Nephron progenitor cell (in vitro differentiated cells): ENCODE measurements around the gene KLHL29.
"Not testable (repeated sequence)": the region's sequence is repeated elsewhere in the genome, so short reads cannot be mapped to it uniquely, and the experiment has no call there.

ENCODE experiments used
- DNase-seq: peaks from one replicate; pipeline ENCODE4 v3.0.0; 2021
- H3K27ac Mint-ChIP-seq: 2 replicates; pipeline ENCODE4 v1.8.0; 2021; ENCODE audit warnings: mild to moderate bottlenecking, moderate library complexity, mixed read lengths
- H3K27me3 Mint-ChIP-seq: 2 replicates; pipeline ENCODE4 v1.8.0; 2021; ENCODE audit warnings: mild to moderate bottlenecking, low read depth, mixed read lengths; ENCODE audit not compliant: poor library complexity
- H3K36me3 Mint-ChIP-seq: 2 replicates; pipeline ENCODE4 v1.8.0; 2021; ENCODE audit warnings: low read depth, mixed read lengths
- H3K4me1 Mint-ChIP-seq: 2 replicates; pipeline ENCODE4 v1.8.0; 2021; ENCODE audit warnings: mixed read lengths
- H3K4me3 Mint-ChIP-seq: 2 replicates; pipeline ENCODE4 v1.8.0; 2021; ENCODE audit warnings: mild to moderate bottlenecking, moderate library complexity, mixed read lengths
- H3K9me3 Mint-ChIP-seq: 2 replicates; pipeline ENCODE4 v1.8.0; 2021; ENCODE audit warnings: mild to moderate bottlenecking, moderate library complexity, mixed read lengths
- TF ChIP-seq, protein P1 (sequence below): fragments of 200-600 bp; sonication (generic); IDR thresholded peaks from 2 replicates; pipeline ENCODE4 v1.5.0; 2021; ENCODE audit warnings: antibody characterized with exemption

The KLHL29 gene

GRCh38 chr2:23347471-23348092 is 37.4 kb upstream of the KLHL29 start:
- H3K27me3 Mint-ChIP-seq = peaks cover 24% of the 10 kb centered on the region
- TF ChIP-seq, protein P1, sequence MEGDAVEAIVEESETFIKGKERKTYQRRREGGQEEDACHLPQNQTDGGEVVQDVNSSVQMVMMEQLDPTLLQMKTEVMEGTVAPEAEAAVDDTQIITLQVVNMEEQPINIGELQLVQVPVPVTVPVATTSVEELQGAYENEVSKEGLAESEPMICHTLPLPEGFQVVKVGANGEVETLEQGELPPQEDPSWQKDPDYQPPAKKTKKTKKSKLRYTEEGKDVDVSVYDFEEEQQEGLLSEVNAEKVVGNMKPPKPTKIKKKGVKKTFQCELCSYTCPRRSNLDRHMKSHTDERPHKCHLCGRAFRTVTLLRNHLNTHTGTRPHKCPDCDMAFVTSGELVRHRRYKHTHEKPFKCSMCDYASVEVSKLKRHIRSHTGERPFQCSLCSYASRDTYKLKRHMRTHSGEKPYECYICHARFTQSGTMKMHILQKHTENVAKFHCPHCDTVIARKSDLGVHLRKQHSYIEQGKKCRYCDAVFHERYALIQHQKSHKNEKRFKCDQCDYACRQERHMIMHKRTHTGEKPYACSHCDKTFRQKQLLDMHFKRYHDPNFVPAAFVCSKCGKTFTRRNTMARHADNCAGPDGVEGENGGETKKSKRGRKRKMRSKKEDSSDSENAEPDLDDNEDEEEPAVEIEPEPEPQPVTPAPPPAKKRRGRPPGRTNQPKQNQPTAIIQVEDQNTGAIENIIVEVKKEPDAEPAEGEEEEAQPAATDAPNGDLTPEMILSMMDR = no peak
- no peak for DNase-seq
- no peaks in the 10 kb centered on the region for H3K36me3 Mint-ChIP-seq
- peaks cover 16% of the 10 kb centered on the region for H3K4me1 Mint-ChIP-seq
- no peak overlapping the region for H3K27ac Mint-ChIP-seq
- H3K4me3 Mint-ChIP-seq = no peak overlapping the region
- H3K9me3 Mint-ChIP-seq = no peaks in the 10 kb centered on the region

DNA sequence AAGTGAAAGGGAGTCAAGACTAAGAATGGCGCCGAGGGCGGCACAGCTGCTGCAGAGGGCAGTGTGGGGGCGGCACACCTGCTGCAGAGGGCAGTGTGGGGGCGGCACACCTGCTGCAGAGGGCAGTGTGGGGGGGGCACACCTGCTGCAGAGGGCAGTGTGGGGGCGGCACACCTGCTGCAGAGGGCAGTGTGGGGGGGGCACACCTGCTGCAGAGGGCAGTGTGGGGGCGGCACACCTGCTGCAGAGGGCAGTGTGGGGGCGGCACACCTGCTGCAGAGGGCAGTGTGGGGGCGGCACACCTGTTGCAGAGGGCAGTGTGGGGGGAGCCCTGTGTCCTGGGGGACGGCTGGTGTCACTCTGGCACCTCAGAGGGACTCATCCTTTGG is 36.9 kb upstream of the KLHL29 start:
- H3K4me3 Mint-ChIP-seq, DNase-seq, H3K9me3 Mint-ChIP-seq, H3K27ac Mint-ChIP-seq, H3K36me3 Mint-ChIP-seq: not testable (repeated sequence)
- H3K27me3 Mint-ChIP-seq = peaks cover 24% of the 10 kb centered on the region
- peaks cover 16% of the 10 kb centered on the region for H3K4me1 Mint-ChIP-seq

DNA sequence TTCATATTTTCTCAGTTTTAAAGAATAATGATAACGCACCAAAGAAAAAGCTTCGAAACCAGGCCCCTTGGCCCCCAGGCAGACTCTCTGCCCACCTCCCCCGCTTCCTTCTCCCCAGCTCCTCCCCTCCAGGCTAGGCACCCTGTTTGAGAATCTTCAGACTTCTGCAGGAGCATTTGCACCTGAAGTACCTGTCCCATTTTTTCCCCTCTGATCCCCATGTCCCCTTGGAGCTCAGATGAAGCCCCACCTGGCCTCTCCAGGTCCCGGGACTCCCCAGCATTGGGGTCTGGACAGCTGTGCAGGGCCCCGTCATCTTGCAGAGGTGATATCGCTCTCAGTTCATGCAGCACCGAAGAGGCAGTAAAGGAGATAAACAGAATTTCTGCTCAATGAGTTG is 35.5 kb upstream of the KLHL29 start:
- Mint-ChIP-seq H3K4me1 (peaks cover 16% of the 10 kb centered on the region), H3K27ac (no peak overlapping the region), H3K9me3 (no peaks in the 10 kb centered on the region), H3K36me3 (no peaks in the 10 kb centered on the region), H3K4me3 (no peak overlapping the region), H3K27me3 (peaks cover 21% of the 10 kb centered on the region)
- DNase-seq = no peak
- TF ChIP-seq, protein P1 = no peak

GRCh38 chr2:23350041-23350791 is 34.8 kb upstream of the KLHL29 start:
- Mint-ChIP-seq H3K27ac (no peak overlapping the region), H3K9me3 (no peaks in the 10 kb centered on the region), H3K36me3 (no peaks in the 10 kb centered on the region), H3K4me3 (no peak overlapping the region), H3K27me3 (peaks cover 14% of the 10 kb centered on the region), H3K4me1 (peaks cover 16% of the 10 kb centered on the region)
- TF ChIP-seq, protein P1 = no peak
- DNase-seq = no peak

- peaks cover 12% of the 10 kb centered on the region for H3K27me3 Mint-ChIP-seq
Measured at GRCh38 chr2:23350792-23351355, 34.1 kb upstream of the KLHL29 start.

More at GRCh38 chr2:23350792-23351355, 34.1 kb upstream of the KLHL29 start:
- Mint-ChIP-seq H3K4me3 (no peak overlapping the region), H3K9me3 (no peaks in the 10 kb centered on the region), H3K27ac (no peak overlapping the region), H3K4me1 (peaks cover 16% of the 10 kb centered on the region), H3K36me3 (no peaks in the 10 kb centered on the region)
- no peak for DNase-seq
- TF ChIP-seq, protein P1 = no peak
